CD4-positive, alpha-beta memory T cell (primary cell): ENCODE results near the gene PRR9. TPM values are rescaled to one million over a fixed set of nuclear protein-coding genes. Genes with fewer than 3 reads are reported as not detected.
A peak's percentile ranks its signal among the peaks of the same experiment; 100 is the strongest.

Source experiments
- CTCF ChIA-PET: fragments of 350-600 bp; sonication (Branson Sonifier 250); formaldehyde crosslinking; loops from one replicate; lab custom pipeline; 2021; ENCODE audit warnings: inconsistent platforms; ENCODE audit not compliant: partially characterized antibody; lab: Charles Lee
- POLR2A ChIA-PET: fragments of 350-600 bp; sonication (Branson Sonifier 250); formaldehyde crosslinking; loops from one replicate; lab custom pipeline; 2021; ENCODE audit not compliant: partially characterized antibody; lab: Charles Lee
- DNase-seq, 5 donors: peaks; one replicate each; pipeline versions ENCODE4 v3.0.0 to v3.0.0-alpha.2; 2020 to 2022; ENCODE audit warnings: mixed read lengths in 1 of 5
- H3K27ac ChIP-seq: one replicate; pipeline ENCODE4 v1.7.0; 2013; ENCODE audit warnings: low read depth, low read length
- H3K27me3 ChIP-seq: 2 replicates; pipeline ENCODE4 v1.7.0; 2013; ENCODE audit warnings: mild to moderate bottlenecking, low read length, moderate library complexity; ENCODE audit not compliant: insufficient read depth
- H3K36me3 ChIP-seq: 2 replicates; pipeline ENCODE4 v1.7.0; 2013; ENCODE audit warnings: mild to moderate bottlenecking, low read length, moderate library complexity; ENCODE audit not compliant: insufficient read depth
- H3K4me1 ChIP-seq: 2 replicates; pipeline ENCODE4 v1.7.0; 2013; ENCODE audit warnings: mild to moderate bottlenecking, low read length, moderate library complexity; ENCODE audit not compliant: insufficient read depth
- H3K4me3 ChIP-seq, 2 donors: one replicate each; pipeline ENCODE4 v1.7.0; 2013; ENCODE audit warnings: low read length in 2 of 2, mild to moderate bottlenecking in 1 of 2
- H3K9me3 ChIP-seq, 2 donors: one replicate each; pipeline ENCODE4 v1.7.0; 2013; ENCODE audit warnings: low read length in 2 of 2, control low read depth in 1 of 2; ENCODE audit not compliant: control insufficient read depth in 1 of 2
- H3K27ac Mint-ChIP-seq, 7 donors: one replicate each; pipeline ENCODE4 v1.8.0; 2020 to 2021; ENCODE audit warnings: mixed read lengths in 7 of 7, mild to moderate bottlenecking in 6 of 7, inconsistent platforms in 3 of 7, moderate library complexity in 3 of 7
- H3K27me3 Mint-ChIP-seq, 2 donors: one replicate each; pipeline ENCODE4 v1.8.0; 2020 to 2021; ENCODE audit warnings: mixed read lengths in 2 of 2
- H3K36me3 Mint-ChIP-seq, 2 donors: one replicate each; pipeline ENCODE4 v1.8.0; 2020 to 2021; ENCODE audit warnings: mixed read lengths in 2 of 2, inconsistent platforms in 1 of 2, mild to moderate bottlenecking in 1 of 2
- H3K4me1 Mint-ChIP-seq, 4 donors: one replicate each; pipeline ENCODE4 v1.8.0; 2020 to 2021; ENCODE audit warnings: mixed read lengths in 4 of 4, mild to moderate bottlenecking in 1 of 4
- H3K4me3 Mint-ChIP-seq, 8 donors: one replicate each; pipeline ENCODE4 v1.8.0; 2020 to 2021; ENCODE audit warnings: mixed read lengths in 8 of 8, mild to moderate bottlenecking in 7 of 8, moderate library complexity in 6 of 8, inconsistent platforms in 3 of 8
- H3K9me3 Mint-ChIP-seq, 8 donors: one replicate each; pipeline ENCODE4 v1.8.0; 2020 to 2021; ENCODE audit warnings: mixed read lengths in 8 of 8, mild to moderate bottlenecking in 5 of 8, inconsistent platforms in 3 of 8, moderate library complexity in 1 of 8
- intact Hi-C: fragments of 100-400 bp; cut with micrococcal nuclease; formaldehyde crosslinking; loops from one replicate; pipeline ENCODE4 v1.15.1; 2023
- polyA plus RNA-seq, 2 donors: library from polyadenylated mRNA; unstranded; fragments of 300-500 nt; fragmentation: Illumina TruSeq; gene quantifications; one replicate each; pipeline ENCODE4 v1.2.3, GENCODE V29; 2021
- total RNA-seq, 2 experiments: library from RNA; stranded (reverse); gene quantifications; one replicate each; pipeline ENCODE4 v1.2.3, GENCODE V29; 2021

The PRR9 gene
- total and polyA plus RNA-seq, 4 experiments from 2014 or later: not detected

DNA sequence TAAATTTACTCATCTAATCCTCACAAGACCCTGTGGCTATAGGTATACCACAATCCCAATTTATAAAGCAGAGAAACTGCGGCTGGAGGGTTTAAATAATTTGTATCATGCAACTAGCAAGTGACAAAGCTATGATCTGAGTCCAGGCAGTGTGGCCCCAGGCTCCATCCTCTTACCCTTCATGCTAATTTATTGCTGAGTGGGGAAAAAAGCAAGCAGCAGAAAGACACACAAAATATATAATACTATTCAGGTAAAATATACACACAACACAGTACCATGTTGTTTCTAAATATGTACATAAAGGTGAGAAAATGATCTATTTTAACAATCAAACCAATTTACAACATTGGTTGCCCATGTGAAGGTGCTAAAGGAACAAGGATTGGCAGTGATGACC is 24.8 kb downstream of the PRR9 start:
- Mint-ChIP-seq H3K9me3 (peaks cover 0 to 8% (median 0%) of the 10 kb centered on the region in 8 donors), H3K27ac (no peak overlapping the region), H3K36me3 (no peaks in the 10 kb centered on the region), H3K4me1 (no peaks in the 10 kb centered on the region), H3K4me3 (no peak overlapping the region), H3K27me3 (peaks cover 7 to 10% of the 10 kb centered on the region in 2 donors)
- no peaks in the 10 kb centered on the region for H3K9me3 ChIP-seq
- POLR2A ChIA-PET: no interaction called here
- H3K27me3 ChIP-seq: no peaks in the 10 kb centered on the region
- H3K36me3 ChIP-seq: no peaks in the 10 kb centered on the region
- no peak overlapping the region for H3K27ac ChIP-seq
- H3K4me1 ChIP-seq: no peaks in the 10 kb centered on the region
- no peak for DNase-seq
- no peak overlapping the region for H3K4me3 ChIP-seq
- intact Hi-C loops: no loop called here
- CTCF ChIA-PET: no interaction called here

DNA sequence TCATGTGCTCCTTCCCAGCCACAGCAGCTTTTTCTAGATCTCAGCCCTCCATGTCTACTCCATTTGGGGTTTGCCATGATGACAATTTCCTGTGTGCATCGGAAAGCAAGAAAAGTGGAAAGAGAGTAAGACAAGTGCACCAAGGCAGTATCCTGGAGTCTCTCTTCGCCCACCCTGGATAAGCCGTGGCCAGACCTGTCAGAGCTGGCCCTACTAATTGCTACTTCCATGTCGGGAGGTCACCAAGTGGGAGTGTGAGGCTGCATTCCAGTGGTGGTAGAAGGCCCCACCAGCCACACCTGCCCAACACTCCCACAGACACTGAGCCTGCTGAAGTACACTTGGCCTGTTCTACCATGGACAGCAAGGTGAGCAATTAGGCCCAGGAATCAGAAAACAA is 28.1 kb downstream of the PRR9 start:
- Histone ChIP-seq H3K9me3 (no peaks in the 10 kb centered on the region), H3K27me3 (peaks cover 10% of the 10 kb centered on the region), H3K27ac (no peak overlapping the region), H3K4me1 (no peaks in the 10 kb centered on the region), H3K4me3 (no peak overlapping the region), H3K36me3 (no peaks in the 10 kb centered on the region)
- ChIA-PET POLR2A (no interaction called here), CTCF (no interaction called here)
- Mint-ChIP-seq H3K4me1 (no peaks in the 10 kb centered on the region), H3K27me3 (peaks cover 16 to 20% of the 10 kb centered on the region in 2 donors), H3K4me3 (no peak overlapping the region), H3K27ac (no peak overlapping the region), H3K36me3 (no peaks in the 10 kb centered on the region), H3K9me3 (peaks cover 0 to 8% (median 1%) of the 10 kb centered on the region in 8 donors)
- intact Hi-C loops: no loop called here
- DNase-seq: no peak

DNA sequence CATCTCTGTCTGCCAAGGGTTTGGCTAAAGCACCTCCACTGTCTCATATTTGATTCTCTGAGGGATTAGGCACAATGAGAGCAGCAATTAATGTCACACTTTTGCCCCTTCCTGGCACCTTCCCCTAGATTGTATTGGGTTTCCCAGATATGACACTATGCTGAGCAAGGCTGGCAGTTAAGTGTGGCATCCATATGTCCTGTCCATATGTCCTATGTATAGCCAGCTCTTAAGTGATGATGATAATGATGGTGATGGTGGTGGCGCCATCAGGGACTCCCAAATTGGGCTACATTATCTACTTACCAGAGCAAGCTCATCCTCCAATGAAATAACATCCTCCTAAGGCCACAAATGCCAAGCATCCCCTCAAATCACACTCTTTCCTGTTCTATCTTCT is 28.6 kb downstream of the PRR9 start:
- Histone ChIP-seq H3K4me1 (no peaks in the 10 kb centered on the region), H3K27me3 (peaks cover 10% of the 10 kb centered on the region), H3K4me3 (no peak overlapping the region), H3K9me3 (no peaks in the 10 kb centered on the region), H3K36me3 (no peaks in the 10 kb centered on the region), H3K27ac (no peak overlapping the region)
- H3K27me3 Mint-ChIP-seq: peaks cover 16 to 18% of the 10 kb centered on the region in 2 donors
- DNase-seq: no peak
- POLR2A ChIA-PET: no interaction called here
- intact Hi-C loops: no loop called here
- CTCF ChIA-PET: no interaction called here
- H3K9me3 Mint-ChIP-seq: peaks cover 0 to 8% (median 1%) of the 10 kb centered on the region in 8 donors
- H3K36me3 Mint-ChIP-seq: no peaks in the 10 kb centered on the region
- H3K27ac Mint-ChIP-seq: no peak overlapping the region
- no peaks in the 10 kb centered on the region for H3K4me1 Mint-ChIP-seq
- no peak overlapping the region for H3K4me3 Mint-ChIP-seq

DNA sequence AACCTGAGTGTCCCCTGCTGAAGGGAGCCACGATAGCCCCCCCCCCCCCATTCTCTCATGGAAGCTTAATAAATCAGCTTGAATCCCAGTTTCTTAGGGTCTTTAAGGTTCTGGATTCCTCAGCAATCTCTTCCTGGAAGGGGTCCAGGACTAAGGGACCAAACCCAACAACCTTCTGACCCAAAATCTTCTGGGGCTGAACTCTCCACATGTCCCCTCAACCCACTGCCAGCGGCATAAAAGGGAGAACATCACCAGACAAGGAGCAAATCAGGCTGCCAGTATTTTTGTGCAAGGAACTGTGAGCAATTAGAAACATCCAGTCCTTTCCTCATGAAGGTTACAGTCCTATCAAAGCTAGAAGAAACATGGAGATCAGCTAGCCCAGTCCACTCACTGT is 29.4 kb downstream of the PRR9 start:
- Histone ChIP-seq H3K4me1 (no peaks in the 10 kb centered on the region), H3K27ac (no peak overlapping the region), H3K4me3 (no peak overlapping the region), H3K27me3 (peaks cover 10% of the 10 kb centered on the region), H3K36me3 (no peaks in the 10 kb centered on the region), H3K9me3 (no peaks in the 10 kb centered on the region)
- Mint-ChIP-seq H3K9me3 (peaks cover 0 to 8% (median 1%) of the 10 kb centered on the region in 8 donors), H3K27ac (no peak overlapping the region), H3K4me1 (no peaks in the 10 kb centered on the region), H3K4me3 (no peak overlapping the region), H3K36me3 (no peaks in the 10 kb centered on the region), H3K27me3 (peaks cover 16 to 18% of the 10 kb centered on the region in 2 donors)
- intact Hi-C loops: no loop called here
- CTCF ChIA-PET: interaction anchor here (1.1 kb wide), 1 partner anchor 44 kb away, joined by 3 read pairs; the partner anchor contains the start of gene LELP1
- POLR2A ChIA-PET: no interaction called here
- DNase-seq: no peak

DNA sequence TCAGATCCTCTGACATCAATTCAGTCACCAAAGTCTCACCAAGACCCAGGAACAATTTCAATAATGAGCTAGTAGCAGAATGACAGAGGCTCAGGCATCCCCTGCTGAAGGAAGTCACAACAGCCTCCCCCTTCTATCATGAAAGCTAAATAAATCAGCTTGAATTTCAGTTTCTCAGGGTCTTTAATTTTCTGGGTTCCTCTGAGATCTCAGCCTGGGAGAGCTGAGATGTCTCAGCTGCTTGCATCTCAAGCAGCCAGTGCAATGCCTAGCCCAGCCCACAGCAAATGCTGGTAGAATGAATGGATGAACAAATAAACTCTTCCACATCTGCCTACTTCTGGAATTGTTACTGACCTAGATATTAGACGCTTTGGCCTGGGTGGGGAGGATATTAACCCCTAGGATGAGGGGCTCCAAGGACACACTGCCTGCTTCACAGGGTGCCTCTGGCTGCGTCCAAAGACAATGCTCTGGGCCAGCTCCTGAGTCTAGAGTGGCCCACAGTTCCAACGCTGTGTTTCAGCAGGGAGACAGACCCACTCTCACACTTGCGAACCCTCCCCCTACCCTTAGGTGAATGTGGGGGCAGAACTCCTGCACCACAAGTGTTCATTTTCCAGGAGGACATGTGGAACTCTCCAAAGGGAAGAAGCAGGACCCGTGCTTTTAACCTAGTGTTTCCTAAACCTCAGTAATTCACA is 30.9 kb downstream of the PRR9 start:
- no peak for DNase-seq
- Histone ChIP-seq H3K27ac (no peak overlapping the region), H3K36me3 (no peaks in the 10 kb centered on the region), H3K9me3 (no peaks in the 10 kb centered on the region), H3K27me3 (peaks cover 10% of the 10 kb centered on the region), H3K4me3 (no peak overlapping the region), H3K4me1 (no peaks in the 10 kb centered on the region)
- peak overlapping the region in 1 of 7 donors; percentile 25 for H3K27ac Mint-ChIP-seq
- ChIA-PET POLR2A (no interaction called here), CTCF (interaction anchor here (1.1 kb wide), 1 partner anchor 45 kb away, joined by 3 read pairs; the partner anchor contains the start of gene LELP1)
- intact Hi-C loops: no loop called here
- peaks cover 17 to 18% of the 10 kb centered on the region in 2 donors for H3K27me3 Mint-ChIP-seq
- peaks cover 0 to 6% (median 1%) of the 10 kb centered on the region in 8 donors for H3K9me3 Mint-ChIP-seq
- H3K36me3 Mint-ChIP-seq: no peaks in the 10 kb centered on the region
- H3K4me3 Mint-ChIP-seq: no peak overlapping the region
- no peaks in the 10 kb centered on the region for H3K4me1 Mint-ChIP-seq

DNA sequence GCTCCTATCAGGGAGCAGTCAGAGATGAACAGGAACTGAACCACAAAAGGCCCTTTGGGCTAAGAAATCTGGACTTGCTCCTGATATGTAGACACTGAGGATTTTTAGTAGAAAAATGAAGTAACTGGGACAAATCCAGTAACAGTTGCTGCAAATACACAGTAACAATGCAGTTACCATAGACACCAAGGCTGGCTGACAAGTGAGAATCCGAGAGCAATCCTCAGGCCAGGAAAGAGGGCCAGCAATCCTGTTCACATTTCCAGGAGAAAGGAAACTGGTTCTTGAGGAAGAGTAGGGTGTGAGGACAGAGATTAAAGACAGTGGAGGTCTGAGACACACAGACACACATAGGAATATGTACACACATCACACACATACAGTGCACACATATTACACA is 32.8 kb downstream of the PRR9 start:
- peaks cover 15 to 18% of the 10 kb centered on the region in 2 donors for H3K27me3 Mint-ChIP-seq
- no peak overlapping the region for H3K27ac ChIP-seq
- CTCF ChIA-PET: no interaction called here

DNA sequence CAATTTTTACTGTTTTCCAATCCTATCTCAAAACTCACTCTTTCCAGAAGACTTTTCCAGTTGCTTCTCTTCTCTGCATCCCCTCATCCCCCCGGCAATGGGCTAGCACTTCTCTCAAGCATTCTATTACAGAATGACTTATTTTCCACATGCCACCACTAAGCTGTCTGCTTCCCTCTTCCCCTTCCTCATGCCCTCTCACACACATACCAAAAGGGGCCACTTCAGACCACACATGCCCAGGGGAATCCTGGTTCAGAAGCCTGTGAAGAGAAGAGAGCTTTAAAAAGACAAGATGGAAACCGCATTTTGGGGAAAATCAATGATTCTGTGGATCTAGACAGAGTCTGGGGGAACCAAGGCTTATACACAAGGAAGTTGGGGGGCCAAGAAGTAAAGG is 33.7 kb downstream of the PRR9 start:
- no peak overlapping the region for H3K27ac ChIP-seq
- H3K9me3 Mint-ChIP-seq: peaks cover 0 to 2% (median 0%) of the 10 kb centered on the region in 8 donors
- H3K27me3 Mint-ChIP-seq: peaks cover 15 to 16% of the 10 kb centered on the region in 2 donors
- H3K4me3 ChIP-seq: no peak overlapping the region
- H3K4me3 Mint-ChIP-seq: no peak overlapping the region
- CTCF ChIA-PET: no interaction called here
- H3K27ac Mint-ChIP-seq: no peak overlapping the region
- POLR2A ChIA-PET: no interaction called here
- H3K27me3 ChIP-seq: peaks cover 10% of the 10 kb centered on the region
- H3K4me1 ChIP-seq: no peaks in the 10 kb centered on the region
- H3K4me1 Mint-ChIP-seq: peaks cover 0 to 7% (median under 1%) of the 10 kb centered on the region in 4 donors
- intact Hi-C loops: no loop called here
- H3K36me3 Mint-ChIP-seq: no peaks in the 10 kb centered on the region
- H3K9me3 ChIP-seq: no peaks in the 10 kb centered on the region
- H3K36me3 ChIP-seq: no peaks in the 10 kb centered on the region
- DNase-seq: no peak

More for the DNA sequence above, 32.8 kb downstream of the PRR9 start:
- H3K36me3 Mint-ChIP-seq: no peaks in the 10 kb centered on the region
- no peak overlapping the region for H3K4me3 Mint-ChIP-seq
- Histone ChIP-seq H3K4me3 (no peak overlapping the region), H3K4me1 (no peaks in the 10 kb centered on the region), H3K9me3 (no peaks in the 10 kb centered on the region), H3K36me3 (no peaks in the 10 kb centered on the region), H3K27me3 (peaks cover 10% of the 10 kb centered on the region)
- peaks cover 0 to 7% (median under 1%) of the 10 kb centered on the region in 4 donors for H3K4me1 Mint-ChIP-seq
- POLR2A ChIA-PET: no interaction called here
- no peak for DNase-seq
- intact Hi-C loops: no loop called here
- H3K27ac Mint-ChIP-seq: no peak overlapping the region
- H3K9me3 Mint-ChIP-seq: peaks cover 0 to 2% (median 0%) of the 10 kb centered on the region in 8 donors
